Common myeloid progenitor, CD34-positive (primary cell): ENCODE data around the gene ZNF138. TPM values are rescaled to one million over a fixed set of nuclear protein-coding genes. Genes with fewer than 3 reads are reported as not detected.

Experiments
- CTCF ChIA-PET: fragments of 350-600 bp; sonication (Branson Sonifier 250); formaldehyde crosslinking; loops from one replicate; lab custom pipeline; 2021; ENCODE audit warnings: antibody characterized with exemption; lab: Charles Lee
- POLR2A ChIA-PET: fragments of 350-600 bp; sonication (Branson Sonifier 250); formaldehyde crosslinking; loops from one replicate; lab custom pipeline; 2021; ENCODE audit warnings: antibody characterized with exemption; lab: Charles Lee
- DNase-seq, 3 donors: peaks; one replicate each; pipeline versions ENCODE4 v3.0.0 to v3.0.0-alpha.2; 2013
- H3K27ac ChIP-seq, 2 experiments: 1 replicate in 1 of 2; 2 replicates in 1 of 2; pipeline ENCODE4 v1.7.0; 2013; ENCODE audit warnings: inconsistent platforms in 2 of 2, low read length in 2 of 2, mild to moderate bottlenecking in 2 of 2, low read depth in 1 of 2, moderate library complexity in 1 of 2; ENCODE audit not compliant: severe bottlenecking in 2 of 2, insufficient read depth in 1 of 2, poor library complexity in 1 of 2
- H3K27me3 ChIP-seq, 5 experiments: replicated peaks in 2 of 5; 1 replicate in 3 of 5; 2 replicates in 2 of 5; pipeline versions ENCODE4 v1.6.1 to v1.7.0; 2013; ENCODE audit warnings: low read length in 4 of 5, mild to moderate bottlenecking in 2 of 5, moderate library complexity in 2 of 5, inconsistent platforms in 1 of 5; ENCODE audit not compliant: insufficient read depth in 5 of 5, control insufficient read depth in 4 of 5
- H3K36me3 ChIP-seq, 4 experiments: 1 replicate in 2 of 4; 2 replicates in 2 of 4; pipeline versions ENCODE4 v1.6.1 to v1.7.0; 2013; ENCODE audit warnings: low read length in 3 of 4, control low read depth in 1 of 4, mild to moderate bottlenecking in 1 of 4; ENCODE audit not compliant: control insufficient read depth in 4 of 4, insufficient read depth in 4 of 4
- H3K4me1 ChIP-seq, 4 experiments: 1 replicate in 3 of 4; 2 replicates in 1 of 4; pipeline versions ENCODE4 v1.6.1 to v1.7.1; 2013; ENCODE audit warnings: low read length in 3 of 4, mild to moderate bottlenecking in 3 of 4, control low read depth in 1 of 4, inconsistent platforms in 1 of 4, moderate library complexity in 1 of 4; ENCODE audit not compliant: control insufficient read depth in 4 of 4, insufficient read depth in 4 of 4; ENCODE audit errors: control extremely low read depth in 1 of 4
- H3K4me3 ChIP-seq, 7 experiments: 1 replicate in 4 of 7; 2 replicates in 3 of 7; pipeline versions ENCODE4 v1.5.1 to v1.7.0; 2013; ENCODE audit warnings: mild to moderate bottlenecking in 7 of 7, low read length in 6 of 7, moderate library complexity in 6 of 7, inconsistent platforms in 2 of 7, low read depth in 2 of 7, control low read depth in 1 of 7; ENCODE audit not compliant: insufficient read depth in 4 of 7, control insufficient read depth in 1 of 7; ENCODE audit errors: extremely low read depth in 1 of 7
- H3K9me3 ChIP-seq, 5 experiments: 1 replicate in 4 of 5; 2 replicates in 1 of 5; pipeline versions ENCODE4 v1.6.1 to v1.7.1; 2013; ENCODE audit warnings: low read length in 4 of 5, mild to moderate bottlenecking in 2 of 5, inconsistent platforms in 1 of 5, low read depth in 1 of 5, moderate library complexity in 1 of 5; ENCODE audit not compliant: control insufficient read depth in 4 of 5, insufficient read depth in 2 of 5; ENCODE audit errors: control extremely low read depth in 1 of 5
- WGBS: methylation state at CpG from one replicate; pipeline ENCODE4 v1.1.5; 2013; ENCODE audit not compliant: insufficient coverage; 5-methylcytosine and 5-hydroxymethylcytosine counted together
- polyA plus RNA-seq: library from polyadenylated mRNA; unstranded; fragments of 120-200 nt; gene quantifications from one replicate; pipeline ENCODE4 v1.2.1, GENCODE V29; 2013

The ZNF138 gene
- 17.2 TPM for polyA plus RNA-seq

- POLR2A ChIA-PET, result interaction anchor here (0.5 kb wide), 1 partner anchor 233 kb away, joined by 4 read pairs; no protein-coding TSS in a partner anchor
- 0% methylated on average over 23 of the region's 32 CpGs for WGBS
- H3K27ac ChIP-seq, result peak within 1 kb of the TSS; percentile 80 to 91
Measured at GRCh38 chr7:64794171-64794844, at the start of gene ZNF138. Gene ZNF138 (plus strand): TSS chr7:64794428. CDS start chr7:64794569, 141 bp downstream.

GRCh38 chr7:64744680-64745079 lies 49.5 kb upstream of the ZNF138 start:
- H3K4me3 ChIP-seq, result no peak overlapping the region
- no peak for DNase-seq
- 90% methylated on average over 2 of the region's 4 CpGs for WGBS
- CTCF ChIA-PET, result no interaction called here
- H3K27ac ChIP-seq, result no peak overlapping the region
- POLR2A ChIA-PET, result no interaction called here
- H3K9me3 ChIP-seq, result peaks cover 3 to 7% (median 3%) of the 10 kb centered on the region in 5 experiments
- H3K36me3 ChIP-seq, result no peaks in the 10 kb centered on the region
- no peaks in the 10 kb centered on the region for H3K4me1 ChIP-seq
- no peaks in the 10 kb centered on the region for H3K27me3 ChIP-seq

More at GRCh38 chr7:64794171-64794844, at the start of gene ZNF138:
- Histone ChIP-seq H3K4me1 (peaks cover 3 to 18% (median 11%) of the 10 kb centered on the region in 4 experiments), H3K27me3 (no peaks in the 10 kb centered on the region), H3K36me3 (peaks cover 0 to 17% (median 11%) of the 10 kb centered on the region in 4 experiments), H3K9me3 (peaks cover 0 to 5% (median 0%) of the 10 kb centered on the region in 5 experiments), H3K4me3 (peak within 1 kb of the TSS; percentile 83 to 99 (median 93))
- peak; percentile 96 to 99 (median 98) for DNase-seq
- CTCF ChIA-PET, result no interaction called here

GRCh38 chr7:64747802-64748201 lies 46.4 kb upstream of the ZNF138 start:
- Histone ChIP-seq H3K27me3 (no peaks in the 10 kb centered on the region), H3K9me3 (peaks cover 2 to 6% (median 5%) of the 10 kb centered on the region in 5 experiments), H3K4me3 (no peak overlapping the region), H3K36me3 (no peaks in the 10 kb centered on the region), H3K4me1 (no peaks in the 10 kb centered on the region), H3K27ac (no peak overlapping the region)
- ChIA-PET POLR2A (no interaction called here), CTCF (no interaction called here)
- DNase-seq, result peak in 2 of 3 donors; percentile 6 to 9

- ChIA-PET POLR2A (no interaction called here), CTCF (no interaction called here)
- no peak for DNase-seq
Measured at GRCh38 chr7:64753032-64753431, 41.2 kb upstream of the ZNF138 start.

GRCh38 chr7:64755865-64756264 lies 38.4 kb upstream of the ZNF138 start:
- H3K4me3 ChIP-seq, result no peak overlapping the region
- 92% methylated on average over 2 of the region's 3 CpGs for WGBS
- POLR2A ChIA-PET, result no interaction called here
- peaks cover 0 to 6% (median 0%) of the 10 kb centered on the region in 5 experiments for H3K9me3 ChIP-seq
- CTCF ChIA-PET, result interaction anchor here (2.0 kb wide), 1 partner anchor 12 kb away, joined by 5 read pairs; no protein-coding TSS in a partner anchor
- H3K27ac ChIP-seq, result no peak overlapping the region
- no peaks in the 10 kb centered on the region for H3K27me3 ChIP-seq
- H3K36me3 ChIP-seq, result no peaks in the 10 kb centered on the region
- no peak for DNase-seq
- H3K4me1 ChIP-seq, result peaks cover 0 to 2% (median 0%) of the 10 kb centered on the region in 4 experiments

More at GRCh38 chr7:64753032-64753431, 41.2 kb upstream of the ZNF138 start:
- Histone ChIP-seq H3K4me1 (peaks cover 0 to 2% (median 0%) of the 10 kb centered on the region in 4 experiments), H3K27me3 (no peaks in the 10 kb centered on the region), H3K27ac (no peak overlapping the region), H3K9me3 (peaks cover 0 to 6% (median under 1%) of the 10 kb centered on the region in 5 experiments), H3K4me3 (no peak overlapping the region), H3K36me3 (no peaks in the 10 kb centered on the region)
- WGBS, result no CpG with 5 or more reads among the region's 2 CpGs

GRCh38 chr7:64758151-64758550 lies 36.1 kb upstream of the ZNF138 start:
- ChIA-PET POLR2A (no interaction called here), CTCF (no interaction called here)
- Histone ChIP-seq H3K27me3 (no peaks in the 10 kb centered on the region), H3K4me3 (no peak overlapping the region), H3K9me3 (no peaks in the 10 kb centered on the region), H3K4me1 (peaks cover 0 to 2% (median 0%) of the 10 kb centered on the region in 4 experiments), H3K36me3 (no peaks in the 10 kb centered on the region), H3K27ac (no peak overlapping the region)
- 73% methylated on average over 2 of the region's 3 CpGs for WGBS
- no peak for DNase-seq

- CTCF ChIA-PET, result no interaction called here
- no peak for DNase-seq
- H3K4me1 ChIP-seq, result no peaks in the 10 kb centered on the region
- H3K36me3 ChIP-seq, result no peaks in the 10 kb centered on the region
- H3K4me3 ChIP-seq, result no peak overlapping the region
- H3K27me3 ChIP-seq, result peaks cover 0 to 4% (median 0%) of the 10 kb centered on the region in 5 experiments
- no peak overlapping the region for H3K27ac ChIP-seq
- POLR2A ChIA-PET, result no interaction called here
- no peaks in the 10 kb centered on the region for H3K9me3 ChIP-seq
Measured at GRCh38 chr7:64768824-64769223, 25.4 kb upstream of the ZNF138 start.
